Loucy (cell line): Measurements from ENCODE around the gene CPPED1.

ENCODE experiments used
- H2AFZ ChIP-seq: fragments of 200-600 bp; sonication (generic); 2 replicates; pipeline ENCODE4 v1.6.0; 2016; ENCODE audit warnings: antibody characterized with exemption, mild to moderate bottlenecking, low read length, moderate library complexity
- H3F3A ChIP-seq: fragments of 200-600 bp; 2 replicates; pipeline ENCODE4 v1.6.0; 2016; ENCODE audit warnings: antibody characterized with exemption, low read depth, mild to moderate bottlenecking
- H3K27me3 ChIP-seq: fragments of 200-600 bp; sonication (generic); 2 replicates; pipeline ENCODE4 v1.6.1; 2014; ENCODE audit warnings: low read length, mild to moderate bottlenecking; ENCODE audit not compliant: insufficient read depth, poor library complexity, severe bottlenecking
- H3K36me3 ChIP-seq: fragments of 200-600 bp; sonication (generic); 2 replicates; pipeline ENCODE4 v1.6.1; 2016; ENCODE audit warnings: low read length; ENCODE audit not compliant: insufficient read depth
- H3K4me1 ChIP-seq: fragments of 200-600 bp; sonication (generic); 2 replicates; pipeline ENCODE4 v1.5.1; 2014; ENCODE audit warnings: low read length, mild to moderate bottlenecking; ENCODE audit not compliant: insufficient read depth, poor library complexity, severe bottlenecking
- H3K4me2 ChIP-seq: fragments of 200-600 bp; sonication (generic); 2 replicates; pipeline ENCODE4 v1.6.0; 2014; ENCODE audit warnings: antibody characterized with exemption, low read length, low read depth, mild to moderate bottlenecking; ENCODE audit not compliant: poor library complexity, severe bottlenecking
- H3K4me3 ChIP-seq: fragments of 200-600 bp; sonication (generic); 2 replicates; pipeline ENCODE4 v1.5.1; 2014; ENCODE audit warnings: low read length, mild to moderate bottlenecking, mixed read lengths; ENCODE audit not compliant: poor library complexity, severe bottlenecking
- H3K79me2 ChIP-seq: fragments of 200-600 bp; sonication (generic); 2 replicates; pipeline ENCODE4 v1.6.1; 2014; ENCODE audit warnings: low read length; ENCODE audit not compliant: insufficient read depth
- H3K9ac ChIP-seq: fragments of 200-600 bp; sonication (generic); 2 replicates; pipeline ENCODE4 v1.6.0; 2014; ENCODE audit warnings: mild to moderate bottlenecking, low read depth, low read length, moderate library complexity; ENCODE audit not compliant: poor library complexity, severe bottlenecking
- H3K9me2 ChIP-seq: fragments of 200-600 bp; sonication (generic); replicated peaks from 2 replicates; pipeline ENCODE4 v1.6.1; 2016; ENCODE audit warnings: low read depth, low read length, mixed read lengths
- H3K9me3 ChIP-seq: fragments of 200-600 bp; sonication (generic); 2 replicates; pipeline ENCODE4 v1.6.1; 2014; ENCODE audit warnings: mild to moderate bottlenecking, antibody characterized with exemption, low read length, low read depth; ENCODE audit not compliant: insufficient read depth
- H4K20me1 ChIP-seq: fragments of 200-600 bp; sonication (generic); 2 replicates; pipeline ENCODE4 v1.6.0; 2014; ENCODE audit warnings: antibody characterized with exemption, low read length, mild to moderate bottlenecking; ENCODE audit not compliant: insufficient read depth, poor library complexity, severe bottlenecking
- EZH2phosphoT487 ChIP-seq: fragments of 200-600 bp; IDR thresholded peaks from 2 replicates; pipeline ENCODE4 v1.6.1; 2018; ENCODE audit warnings: antibody characterized with exemption, mild to moderate bottlenecking, moderate library complexity, borderline replicate concordance
- TF ChIP-seq, protein P1 (sequence below): fragments of 200-600 bp; sonication (generic); conservative IDR thresholded peaks from 2 replicates; pipeline ENCODE4 v1.5.1; 2014; ENCODE audit warnings: mild to moderate bottlenecking, antibody characterized with exemption, low read length

Gene CPPED1

GRCh38 chr16:12617401-12617819 lies 186.3 kb downstream of the CPPED1 start:
- H3K27me3 ChIP-seq: no peaks in the 10 kb centered on the region
- no peak for TF ChIP-seq EZH2phosphoT487
- TF ChIP-seq, protein P1, sequence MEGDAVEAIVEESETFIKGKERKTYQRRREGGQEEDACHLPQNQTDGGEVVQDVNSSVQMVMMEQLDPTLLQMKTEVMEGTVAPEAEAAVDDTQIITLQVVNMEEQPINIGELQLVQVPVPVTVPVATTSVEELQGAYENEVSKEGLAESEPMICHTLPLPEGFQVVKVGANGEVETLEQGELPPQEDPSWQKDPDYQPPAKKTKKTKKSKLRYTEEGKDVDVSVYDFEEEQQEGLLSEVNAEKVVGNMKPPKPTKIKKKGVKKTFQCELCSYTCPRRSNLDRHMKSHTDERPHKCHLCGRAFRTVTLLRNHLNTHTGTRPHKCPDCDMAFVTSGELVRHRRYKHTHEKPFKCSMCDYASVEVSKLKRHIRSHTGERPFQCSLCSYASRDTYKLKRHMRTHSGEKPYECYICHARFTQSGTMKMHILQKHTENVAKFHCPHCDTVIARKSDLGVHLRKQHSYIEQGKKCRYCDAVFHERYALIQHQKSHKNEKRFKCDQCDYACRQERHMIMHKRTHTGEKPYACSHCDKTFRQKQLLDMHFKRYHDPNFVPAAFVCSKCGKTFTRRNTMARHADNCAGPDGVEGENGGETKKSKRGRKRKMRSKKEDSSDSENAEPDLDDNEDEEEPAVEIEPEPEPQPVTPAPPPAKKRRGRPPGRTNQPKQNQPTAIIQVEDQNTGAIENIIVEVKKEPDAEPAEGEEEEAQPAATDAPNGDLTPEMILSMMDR: no peak
- no peaks in the 10 kb centered on the region for H3K9me3 ChIP-seq
- no peak overlapping the region for H2AFZ ChIP-seq
- no peaks in the 10 kb centered on the region for H3K79me2 ChIP-seq
- no peaks in the 10 kb centered on the region for H3F3A ChIP-seq
- no peaks in the 10 kb centered on the region for H4K20me1 ChIP-seq
- H3K9me2 ChIP-seq: no peaks in the 10 kb centered on the region
- H3K4me1 ChIP-seq: peaks cover 7% of the 10 kb centered on the region
- no peak overlapping the region for H3K9ac ChIP-seq
- H3K36me3 ChIP-seq: no peaks in the 10 kb centered on the region
- no peak overlapping the region for H3K4me2 ChIP-seq
- no peak overlapping the region for H3K4me3 ChIP-seq

GRCh38 chr16:12614662-12615278 lies 188.9 kb downstream of the CPPED1 start:
- H3K9me3 ChIP-seq: no peaks in the 10 kb centered on the region
- no peaks in the 10 kb centered on the region for H3K9me2 ChIP-seq
- H3K36me3 ChIP-seq: no peaks in the 10 kb centered on the region
- no peaks in the 10 kb centered on the region for H4K20me1 ChIP-seq
- H3K79me2 ChIP-seq: no peaks in the 10 kb centered on the region
- H2AFZ ChIP-seq: no peak overlapping the region
- H3K9ac ChIP-seq: no peak overlapping the region
- H3K4me2 ChIP-seq: no peak overlapping the region
- TF ChIP-seq, protein P1: no peak
- no peak for TF ChIP-seq EZH2phosphoT487
- peaks cover 7% of the 10 kb centered on the region for H3K4me1 ChIP-seq
- no peak overlapping the region for H3K4me3 ChIP-seq
- H3F3A ChIP-seq: no peaks in the 10 kb centered on the region
- H3K27me3 ChIP-seq: no peaks in the 10 kb centered on the region

DNA sequence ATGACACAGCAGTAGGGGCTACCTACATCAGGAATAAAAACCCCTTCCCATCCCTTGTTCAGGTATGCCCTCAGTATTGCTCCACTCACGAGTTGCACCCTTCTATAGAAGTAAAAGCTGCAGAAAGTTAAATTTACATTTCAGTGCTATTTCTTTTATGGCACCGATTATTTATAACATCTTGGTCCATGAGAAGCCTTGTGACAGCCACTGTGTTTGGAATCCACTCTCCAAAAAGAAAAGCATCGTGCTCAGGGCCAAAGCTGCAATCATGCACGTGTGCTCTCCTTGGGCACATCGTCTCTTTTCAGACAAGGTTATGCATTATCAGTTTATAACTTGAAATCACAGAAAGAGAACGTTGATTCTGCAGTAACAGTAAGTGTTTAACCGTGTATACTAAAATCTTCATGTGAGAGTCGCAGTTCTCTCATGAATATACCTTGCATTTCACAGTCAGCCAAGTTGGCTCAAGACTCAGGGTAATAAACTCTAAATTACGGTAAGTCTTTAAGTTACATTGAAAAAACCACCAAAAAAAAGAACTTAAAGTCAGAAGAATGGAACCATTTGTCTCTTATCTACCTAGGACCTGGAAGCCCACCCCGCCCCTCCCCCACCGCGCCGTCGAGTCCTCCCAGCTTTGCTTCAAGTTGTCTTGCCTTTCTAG lies 189.6 kb downstream of the CPPED1 start:
- Histone ChIP-seq H3K36me3 (no peaks in the 10 kb centered on the region), H3F3A (no peaks in the 10 kb centered on the region), H3K9ac (no peak overlapping the region), H4K20me1 (no peaks in the 10 kb centered on the region), H3K4me1 (peaks cover 7% of the 10 kb centered on the region), H3K27me3 (no peaks in the 10 kb centered on the region), H3K4me2 (no peak overlapping the region), H3K9me2 (no peaks in the 10 kb centered on the region), H3K79me2 (no peaks in the 10 kb centered on the region), H3K9me3 (no peaks in the 10 kb centered on the region), H3K4me3 (no peak overlapping the region), H2AFZ (no peak overlapping the region)
- TF ChIP-seq EZH2phosphoT487: no peak
- TF ChIP-seq, protein P1: no peak
